GM08714 (cell line): Measurements from ENCODE around the gene PRPF40B.

Source experiments
- H3K4me3 ChIP-seq: fragments of 200-500 bp; sonication (Bioruptor generic); 2 replicates; pipeline ENCODE4 v1.5.1; 2014; ENCODE audit warnings: mild to moderate bottlenecking, low read length, inconsistent platforms
- ZNF274 ChIP-seq: IDR thresholded peaks from 2 replicates; pipeline ENCODE4 v1.6.1; 2012; ENCODE audit warnings: mild to moderate bottlenecking, low read depth, low read length

PRPF40B gene

GRCh38 chr12:49641748-49642369 lies 18.5 kb downstream of the PRPF40B start:
- H3K4me3 ChIP-seq = no peak overlapping the region
- TF ChIP-seq ZNF274 = no peak

GRCh38 chr12:49642370-49642802 lies 19.0 kb downstream of the PRPF40B start:
- H3K4me3 ChIP-seq = no peak overlapping the region
- TF ChIP-seq ZNF274 = no peak

GRCh38 chr12:49643135-49643534 lies 19.8 kb downstream of the PRPF40B start:
- H3K4me3 ChIP-seq = no peak overlapping the region
- no peak for TF ChIP-seq ZNF274

- no peak for TF ChIP-seq ZNF274
- no peak overlapping the region for H3K4me3 ChIP-seq
Observed at GRCh38 chr12:49643961-49644619, 20.7 kb downstream of the PRPF40B start.

GRCh38 chr12:49644620-49644994 lies 21.2 kb downstream of the PRPF40B start:
- no peak overlapping the region for H3K4me3 ChIP-seq
- no peak for TF ChIP-seq ZNF274

GRCh38 chr12:49645146-49646039 lies 22.0 kb downstream of the PRPF40B start:
- H3K4me3 ChIP-seq = no peak overlapping the region
- no peak for TF ChIP-seq ZNF274

- H3K4me3 ChIP-seq = no peak overlapping the region
- no peak for TF ChIP-seq ZNF274
Observed at GRCh38 chr12:49646331-49646830, 23.0 kb downstream of the PRPF40B start.

- TF ChIP-seq ZNF274 = no peak
- no peak overlapping the region for H3K4me3 ChIP-seq
Observed at GRCh38 chr12:49646871-49647654, 23.7 kb downstream of the PRPF40B start.

GRCh38 chr12:49647827-49648711 lies 24.7 kb downstream of the PRPF40B start:
- H3K4me3 ChIP-seq = no peak overlapping the region
- TF ChIP-seq ZNF274 = no peak

- no peak for TF ChIP-seq ZNF274
Observed at GRCh38 chr12:49648712-49649003, 25.3 kb downstream of the PRPF40B start.

GRCh38 chr12:49649445-49649844 lies 26.1 kb downstream of the PRPF40B start:
- no peak for TF ChIP-seq ZNF274
- no peak overlapping the region for H3K4me3 ChIP-seq

More at GRCh38 chr12:49648712-49649003, 25.3 kb downstream of the PRPF40B start:
- no peak overlapping the region for H3K4me3 ChIP-seq

- H3K4me3 ChIP-seq = no peak overlapping the region
- no peak for TF ChIP-seq ZNF274
Observed at GRCh38 chr12:49649892-49650291, 26.5 kb downstream of the PRPF40B start.

- H3K4me3 ChIP-seq = no peak overlapping the region
- TF ChIP-seq ZNF274 = no peak
Observed at GRCh38 chr12:49651855-49652254, 28.5 kb downstream of the PRPF40B start.
